Parietal lobe (tissue), 2 donors: ENCODE results near the gene AKR1C2. TPM values are rescaled to one million over a fixed set of nuclear protein-coding genes. Genes with fewer than 3 reads are reported as not detected.

Source experiments
- small RNA-seq: library from RNA; depleted of rRNA; stranded (forward); fragments of <200 nt; gene quantifications from one replicate; pipeline ENCODE3, GENCODE V24; 2014; ENCODE audit warnings: low replicate concordance
- total RNA-seq: library from RNA; depleted of rRNA; stranded (reverse); fragments of >200 nt; gene quantifications from one replicate; pipeline ENCODE4 v1.2.3, GENCODE V29; 2014

AKR1C2 gene
- 22.8 TPM for total RNA-seq

DNA sequence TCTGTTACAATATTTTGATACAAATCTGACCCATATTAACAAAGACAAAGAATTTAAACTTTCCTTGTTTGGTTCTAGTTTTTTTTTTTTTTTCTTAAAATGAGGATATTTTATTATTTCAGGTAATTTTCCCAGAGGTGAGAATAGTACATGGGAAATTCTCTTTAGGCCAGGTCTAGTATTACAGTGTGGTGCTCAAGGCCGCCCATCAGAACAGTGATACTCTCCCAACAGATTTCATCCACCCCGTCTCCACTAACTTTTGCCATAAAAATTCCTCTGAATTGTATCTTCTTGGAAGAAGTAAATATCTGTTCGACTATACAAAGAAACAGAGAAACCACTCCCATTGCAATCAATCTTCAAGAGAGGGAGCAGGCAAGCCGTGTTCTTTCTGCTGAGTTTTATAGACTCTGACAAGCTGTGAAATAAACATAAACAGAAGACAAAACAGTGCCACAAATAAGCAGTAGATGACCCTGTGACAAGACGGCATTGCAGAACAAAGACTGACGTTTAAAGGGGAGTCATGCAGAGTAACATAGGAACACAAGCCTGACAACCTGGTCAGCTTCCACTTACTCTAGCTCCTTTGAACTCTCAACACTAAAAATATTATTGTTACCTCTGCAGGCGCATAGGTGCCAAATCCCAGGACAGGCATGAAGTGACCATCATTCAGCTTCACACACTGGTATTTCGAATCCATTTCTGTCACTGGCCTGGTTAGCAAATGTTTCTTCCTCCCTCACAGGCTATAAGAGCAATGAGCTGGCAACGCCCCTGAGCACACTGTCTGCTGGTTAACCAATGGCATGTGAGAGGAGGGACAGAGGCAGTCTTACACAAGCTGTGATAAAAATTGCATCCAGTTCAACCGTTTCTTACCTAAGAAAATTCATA, at the start of gene AKR1C2:
Gene AKR1C2 (minus strand): TSS at position 731 of the 903 bp plus-strand sequence. CDS start 22 bp downstream, at position 709.

GRCh38 chr10:4962876-4963814, 40.5 kb downstream of the AKR1C2 start, which contains the start of gene AKR1C1:
AKR1C1 (plus strand) TSS chr10:4963415; CDS start chr10:4963445, 30 bp downstream.

Small RNA genes lying within 50 kb of the gene (small RNA-seq; reads per million reads assigned to genes)
- gene RF00096: not detected

Other genes starting within 250 kb of the AKR1C2 start
- gene AKR1E2, start 177.7 kb downstream of the AKR1C2 start, total RNA-seq: 36.3 TPM
- 46.0 TPM for gene AKR1C1, start 40.4 kb downstream of the AKR1C2 start, total RNA-seq
- gene AKR1C3, start 90.6 kb upstream of the AKR1C2 start, total RNA-seq: 4.7 TPM
- not detected for gene AKR1C8, start 181.3 kb upstream of the AKR1C2 start, total RNA-seq
- gene AKR1C4, start 193.0 kb upstream of the AKR1C2 start, total RNA-seq: not detected